Activated CD4-positive, alpha-beta memory T cell treated with anti-CD3 and anti-CD28 coated beads, Interleukin-2, amount 10 ng/mL, durations not matched to agents 7 days and 5 days (primary cell): ENCODE measurements around the gene SLC36A2. TPM values are rescaled to one million over a fixed set of nuclear protein-coding genes. Genes with fewer than 3 reads are reported as not detected.
"Not testable (repeated sequence)": the region's sequence is repeated elsewhere in the genome, so short reads cannot be mapped to it uniquely, and the experiment has no call there.

Source experiments
- CTCF ChIA-PET: fragments of 350-600 bp; sonication (Branson Sonifier 250); formaldehyde crosslinking; loops from one replicate; lab custom pipeline; 2021; ENCODE audit warnings: antibody characterized with exemption, inconsistent platforms; lab: Charles Lee
- POLR2A ChIA-PET: fragments of 350-600 bp; sonication (Branson Sonifier 250); formaldehyde crosslinking; loops from one replicate; lab custom pipeline; 2021; ENCODE audit warnings: antibody characterized with exemption; lab: Charles Lee
- DNase-seq: peaks from one replicate; pipeline ENCODE4 v3.0.0-alpha.2; 2020
- H3K27ac Mint-ChIP-seq: one replicate; pipeline ENCODE4 v1.8.0; 2021; ENCODE audit warnings: mild to moderate bottlenecking, mixed read lengths
- H3K27me3 Mint-ChIP-seq: one replicate; pipeline ENCODE4 v1.8.0; 2021; ENCODE audit warnings: mixed read lengths
- H3K36me3 Mint-ChIP-seq: one replicate; pipeline ENCODE4 v1.8.0; 2021; ENCODE audit warnings: low read depth, mixed read lengths
- H3K4me1 Mint-ChIP-seq: one replicate; pipeline ENCODE4 v1.8.0; 2021; ENCODE audit warnings: mixed read lengths
- H3K4me3 Mint-ChIP-seq: one replicate; pipeline ENCODE4 v1.8.0; 2021; ENCODE audit warnings: mild to moderate bottlenecking, mixed read lengths
- H3K9me3 Mint-ChIP-seq: one replicate; pipeline ENCODE4 v1.8.0; 2021; ENCODE audit warnings: mixed read lengths
- total RNA-seq, 2 experiments: library from RNA; stranded (reverse); gene quantifications; one replicate each; pipeline ENCODE4 v1.2.3, GENCODE V29; 2021

Gene SLC36A2
- not detected for total RNA-seq

- Mint-ChIP-seq H3K4me1 (no peaks in the 10 kb centered on the region), H3K36me3 (no peaks in the 10 kb centered on the region), H3K27me3 (peaks cover 31% of the 10 kb centered on the region), H3K9me3 (no peaks in the 10 kb centered on the region), H3K4me3 (no peak within 1 kb of the TSS), H3K27ac (no peak within 1 kb of the TSS)
- ChIA-PET POLR2A (no interaction called here), CTCF (interaction anchor here (1.4 kb wide), 1 partner anchor 31 kb away, joined by 3 read pairs; no protein-coding TSS in a partner anchor)
- DNase-seq = no peak
These were observed at the start of gene SLC36A2 for GRCh38 chr5:151347369-151347768. Gene SLC36A2, minus strand, starts transcription at chr5:151347559. Its CDS starts 99 bp downstream, at chr5:151347460.

- DNase-seq = no peak
- no peaks in the 10 kb centered on the region for H3K4me1 Mint-ChIP-seq
- CTCF ChIA-PET = no interaction called here
- no peak overlapping the region for H3K27ac Mint-ChIP-seq
- H3K9me3 Mint-ChIP-seq = no peaks in the 10 kb centered on the region
- POLR2A ChIA-PET = no interaction called here
- peaks cover 14% of the 10 kb centered on the region for H3K27me3 Mint-ChIP-seq
- no peak overlapping the region for H3K4me3 Mint-ChIP-seq
- no peaks in the 10 kb centered on the region for H3K36me3 Mint-ChIP-seq
These were observed 41.6 kb upstream of the SLC36A2 start for GRCh38 chr5:151388960-151389359.

GRCh38 chr5:151384106-151384505 lies 36.7 kb upstream of the SLC36A2 start:
- H3K27ac Mint-ChIP-seq = no peak overlapping the region
- no peaks in the 10 kb centered on the region for H3K9me3 Mint-ChIP-seq
- H3K4me3 Mint-ChIP-seq = no peak overlapping the region
- no peaks in the 10 kb centered on the region for H3K36me3 Mint-ChIP-seq
- no peak for DNase-seq
- POLR2A ChIA-PET = no interaction called here
- CTCF ChIA-PET = no interaction called here
- peaks cover 6% of the 10 kb centered on the region for H3K27me3 Mint-ChIP-seq
- H3K4me1 Mint-ChIP-seq = no peaks in the 10 kb centered on the region

GRCh38 chr5:151383011-151383410 lies 35.7 kb upstream of the SLC36A2 start:
- Mint-ChIP-seq H3K9me3 (peaks cover 3% of the 10 kb centered on the region), H3K27me3 (peaks cover 4% of the 10 kb centered on the region), H3K4me1 (no peaks in the 10 kb centered on the region), H3K36me3 (no peaks in the 10 kb centered on the region), H3K4me3 (no peak overlapping the region), H3K27ac (no peak overlapping the region)
- ChIA-PET POLR2A (no interaction called here), CTCF (no interaction called here)
- no peak for DNase-seq

GRCh38 chr5:151382576-151382975 lies 35.2 kb upstream of the SLC36A2 start:
- Mint-ChIP-seq H3K27me3 (peaks cover 3% of the 10 kb centered on the region), H3K9me3 (peaks cover 3% of the 10 kb centered on the region), H3K27ac (no peak overlapping the region), H3K36me3 (no peaks in the 10 kb centered on the region), H3K4me3 (no peak overlapping the region), H3K4me1 (no peaks in the 10 kb centered on the region)
- ChIA-PET CTCF (no interaction called here), POLR2A (no interaction called here)
- DNase-seq = no peak

- Mint-ChIP-seq H3K4me3 (no peak overlapping the region), H3K27me3 (peaks cover 3% of the 10 kb centered on the region), H3K9me3 (peaks cover 3% of the 10 kb centered on the region), H3K4me1 (no peaks in the 10 kb centered on the region), H3K27ac (no peak overlapping the region), H3K36me3 (no peaks in the 10 kb centered on the region)
- no peak for DNase-seq
- CTCF ChIA-PET = no interaction called here
- POLR2A ChIA-PET = no interaction called here
These were observed 34.5 kb upstream of the SLC36A2 start for GRCh38 chr5:151381899-151382298.

- no peak for DNase-seq
- CTCF ChIA-PET = interaction anchor here (0.6 kb wide), 1 partner anchor 1711 kb away, joined by 3 read pairs; no protein-coding TSS in a partner anchor
- H3K4me1 Mint-ChIP-seq = no peaks in the 10 kb centered on the region
- H3K36me3 Mint-ChIP-seq = no peaks in the 10 kb centered on the region
- POLR2A ChIA-PET = no interaction called here
- no peak overlapping the region for H3K27ac Mint-ChIP-seq
- peaks cover 3% of the 10 kb centered on the region for H3K9me3 Mint-ChIP-seq
- peaks cover 3% of the 10 kb centered on the region for H3K27me3 Mint-ChIP-seq
- H3K4me3 Mint-ChIP-seq = no peak overlapping the region
These were observed 31.3 kb upstream of the SLC36A2 start for GRCh38 chr5:151378616-151379015.

GRCh38 chr5:151374539-151374938 lies 27.2 kb upstream of the SLC36A2 start:
- peaks cover 3% of the 10 kb centered on the region for H3K27me3 Mint-ChIP-seq
- POLR2A ChIA-PET = no interaction called here
- H3K9me3 Mint-ChIP-seq = peaks cover 3% of the 10 kb centered on the region
- no peaks in the 10 kb centered on the region for H3K36me3 Mint-ChIP-seq
- DNase-seq = no peak
- no peak overlapping the region for H3K4me3 Mint-ChIP-seq
- CTCF ChIA-PET = no interaction called here
- H3K4me1 Mint-ChIP-seq = no peaks in the 10 kb centered on the region
- no peak overlapping the region for H3K27ac Mint-ChIP-seq

GRCh38 chr5:151367038-151367437 lies 19.7 kb upstream of the SLC36A2 start:
- CTCF ChIA-PET, H3K36me3 Mint-ChIP-seq, POLR2A ChIA-PET, H3K27me3 Mint-ChIP-seq, DNase-seq, H3K4me3 Mint-ChIP-seq, H3K27ac Mint-ChIP-seq, H3K4me1 Mint-ChIP-seq: not testable (repeated sequence)
- H3K9me3 Mint-ChIP-seq = peaks cover 34% of the 10 kb centered on the region

GRCh38 chr5:151363673-151364072 lies 16.3 kb upstream of the SLC36A2 start:
- ChIA-PET CTCF (no interaction called here), POLR2A (no interaction called here)
- H3K9me3 Mint-ChIP-seq = peaks cover 29% of the 10 kb centered on the region
- DNase-seq = no peak
- peaks cover 5% of the 10 kb centered on the region for H3K36me3 Mint-ChIP-seq
- H3K4me3 Mint-ChIP-seq = no peak overlapping the region
- no peak overlapping the region for H3K27ac Mint-ChIP-seq
- H3K4me1 Mint-ChIP-seq = no peaks in the 10 kb centered on the region
- H3K27me3 Mint-ChIP-seq = peaks cover 13% of the 10 kb centered on the region

GRCh38 chr5:151362970-151363369 lies 15.6 kb upstream of the SLC36A2 start:
- no peak for DNase-seq
- Mint-ChIP-seq H3K27ac (no peak overlapping the region), H3K36me3 (peaks cover 5% of the 10 kb centered on the region), H3K4me1 (no peaks in the 10 kb centered on the region), H3K4me3 (no peak overlapping the region), H3K9me3 (peaks cover 23% of the 10 kb centered on the region), H3K27me3 (peaks cover 13% of the 10 kb centered on the region)
- ChIA-PET POLR2A (no interaction called here), CTCF (no interaction called here)

GRCh38 chr5:151359391-151359790 lies 12.0 kb upstream of the SLC36A2 start:
- H3K4me3 Mint-ChIP-seq = no peak overlapping the region
- H3K9me3 Mint-ChIP-seq = peaks cover 4% of the 10 kb centered on the region
- ChIA-PET CTCF (interaction anchor here (0.7 kb wide), 1 partner anchor 161 kb away, joined by 3 read pairs; no protein-coding TSS in a partner anchor), POLR2A (no interaction called here)
- no peak overlapping the region for H3K27ac Mint-ChIP-seq
- peaks cover 13% of the 10 kb centered on the region for H3K27me3 Mint-ChIP-seq
- no peak for DNase-seq
- H3K36me3 Mint-ChIP-seq = no peaks in the 10 kb centered on the region
- no peaks in the 10 kb centered on the region for H3K4me1 Mint-ChIP-seq

GRCh38 chr5:151357792-151358191 lies 10.4 kb upstream of the SLC36A2 start:
- Mint-ChIP-seq H3K4me1 (no peaks in the 10 kb centered on the region), H3K4me3 (no peak overlapping the region), H3K27me3 (peaks cover 10% of the 10 kb centered on the region), H3K36me3 (no peaks in the 10 kb centered on the region), H3K9me3 (no peaks in the 10 kb centered on the region), H3K27ac (no peak overlapping the region)
- DNase-seq = no peak
- POLR2A ChIA-PET = no interaction called here
- CTCF ChIA-PET = no interaction called here

GRCh38 chr5:151357097-151357496 lies 9.7 kb upstream of the SLC36A2 start:
- ChIA-PET POLR2A (no interaction called here), CTCF (no interaction called here)
- no peaks in the 10 kb centered on the region for H3K4me1 Mint-ChIP-seq
- no peaks in the 10 kb centered on the region for H3K36me3 Mint-ChIP-seq
- no peak overlapping the region for H3K4me3 Mint-ChIP-seq
- H3K27ac Mint-ChIP-seq = no peak overlapping the region
- peaks cover 10% of the 10 kb centered on the region for H3K27me3 Mint-ChIP-seq
- no peak for DNase-seq
- no peaks in the 10 kb centered on the region for H3K9me3 Mint-ChIP-seq
